GM12878 (cell line): Measurements from ENCODE around the gene MRPL20. TPM values are rescaled to one million over a fixed set of nuclear protein-coding genes. Genes with fewer than 3 reads are reported as not detected.

Experiments
- ATAC-seq: fragments of 200-7000 bp; cut with Tn5 transposase; 3 replicates; pipeline ENCODE4 v1.9.1; 2020; ENCODE audit warnings: mild to moderate bottlenecking, moderate library complexity
- BruUV-seq: library from RNA; stranded (reverse); fragments of 400-500 nt; replicated peaks from 2 replicates; lab custom pipeline; 2021; lab: Mats Ljungman, UMichigan
- CTCF ChIA-PET: fragments of 300-600 bp; sonication (Branson Sonifier 250); formaldehyde crosslinking; extraction: SDS; loops from one replicate; lab custom pipeline; 2021; ENCODE audit warnings: inconsistent platforms; lab: Yijun Ruan, JAX
- POLR2A ChIA-PET: fragments of 350-600 bp; formaldehyde crosslinking; extraction: SDS; loops from one replicate; lab custom pipeline; 2021; ENCODE audit warnings: inconsistent platforms; lab: Charles Lee
- RAD21 ChIA-PET: fragments of 300-600 bp; sonication (Branson Sonifier 250); formaldehyde crosslinking; loops from one replicate; lab custom pipeline; 2023; ENCODE audit warnings: antibody characterized with exemption; ENCODE audit not compliant: unreplicated experiment; lab: Charles Lee
- SMC1A ChIA-PET: fragments of 300-600 bp; sonication (Branson Sonifier 250); formaldehyde crosslinking; loops from one replicate; lab custom pipeline; 2023; ENCODE audit not compliant: unreplicated experiment, uncharacterized antibody; lab: Charles Lee
- DNase-seq: peaks from one replicate; pipeline ENCODE4 v3.0.0-alpha.2; 2011; ENCODE audit warnings: low read depth, low spot score
- FAIRE-seq: peaks from 3 replicates; lab custom pipeline; 2011; peaks lifted over from hg19 to GRCh38; lab: Jason Lieb, UNC
- H2AFZ ChIP-seq: 2 replicates; pipeline ENCODE4 v1.6.0; 2011; ENCODE audit warnings: low read depth, low read length, control low read depth; ENCODE audit not compliant: control insufficient read depth
- H3K27ac ChIP-seq: 2 replicates; pipeline ENCODE4 v1.5.1; 2011; ENCODE audit warnings: control low read depth; ENCODE audit not compliant: control insufficient read depth, insufficient read depth
- H3K27me3 ChIP-seq, 2 experiments: replicated peaks in 1 of 2; 2 replicates each; pipeline versions ENCODE4 v1.6.0 to v1.6.1; 2011; ENCODE audit warnings: low read length in 1 of 2; ENCODE audit not compliant: control insufficient read depth in 2 of 2, insufficient read depth in 2 of 2
- H3K36me3 ChIP-seq, 2 experiments: 2 replicates each; pipeline ENCODE4 v1.5.1; 2011; ENCODE audit warnings: low read length in 1 of 2; ENCODE audit not compliant: control insufficient read depth in 2 of 2, insufficient read depth in 2 of 2
- H3K4me1 ChIP-seq: 2 replicates; pipeline ENCODE4 v1.6.1; 2011; ENCODE audit warnings: mild to moderate bottlenecking, low read length, moderate library complexity, mixed read lengths; ENCODE audit not compliant: control insufficient read depth, insufficient read depth
- H3K4me2 ChIP-seq: 2 replicates; pipeline ENCODE4 v1.6.0; 2011; ENCODE audit warnings: control low read depth; ENCODE audit not compliant: control insufficient read depth, insufficient read depth
- H3K4me3 ChIP-seq: fragments of 200-600 bp; sonication (generic); 2 replicates; pipeline ENCODE4 v1.5.1; 2016
- H3K79me2 ChIP-seq: 2 replicates; pipeline ENCODE4 v1.6.0; 2011; ENCODE audit warnings: low read length; ENCODE audit not compliant: control insufficient read depth, insufficient read depth
- H3K9ac ChIP-seq: 2 replicates; pipeline ENCODE4 v1.8.0; 2011; ENCODE audit warnings: low read length, control low read depth, mixed read lengths; ENCODE audit not compliant: control insufficient read depth, insufficient read depth
- H3K9me3 ChIP-seq: replicated peaks from 3 replicates; pipeline ENCODE4 v1.5.1; 2011; ENCODE audit warnings: mild to moderate bottlenecking, low read length; ENCODE audit not compliant: control insufficient read depth, insufficient read depth
- H4K20me1 ChIP-seq: 2 replicates; pipeline ENCODE4 v1.6.0; 2011; ENCODE audit not compliant: control insufficient read depth, insufficient read depth
- NR2F1 ChIP-seq: fragments of 450-650 bp; conservative IDR thresholded peaks from 2 replicates; pipeline ENCODE4 v1.6.1; 2017; ENCODE audit warnings: mild to moderate bottlenecking
- SIN3A ChIP-seq: IDR thresholded peaks from 2 replicates; pipeline ENCODE4 v1.6.1; 2012; ENCODE audit warnings: low read depth, low read length, improper control_type of control experiment
- TBL1XR1 ChIP-seq: IDR thresholded peaks from 2 replicates; pipeline ENCODE4 v1.6.1; 2012; ENCODE audit warnings: low read depth, low read length, improper control_type of control experiment
- ZSCAN29 ChIP-seq: fragments of 450-650 bp; IDR thresholded peaks from 2 replicates; pipeline ENCODE4 v1.6.1; 2017; ENCODE audit warnings: mild to moderate bottlenecking, moderate library complexity
- ZZZ3 ChIP-seq: IDR thresholded peaks from 2 replicates; pipeline ENCODE4 v1.6.1; 2011; ENCODE audit warnings: low read depth; ENCODE audit not compliant: control insufficient read depth, insufficient read length
- WGBS: methylation state at CpG from one replicate; pipeline ENCODE4 v1.1.6; 2016; ENCODE audit warnings: low lambda C conversion rate; ENCODE audit not compliant: insufficient replicate concordance, insufficient coverage; ENCODE audit errors: missing lambda C conversion rate; 5-methylcytosine and 5-hydroxymethylcytosine counted together
- in situ Hi-C: fragments of 300-500 bp; cut with MboI; formaldehyde crosslinking; loops from 9 replicates; pipeline ENCODE4 v1.14.3; 2018; ENCODE audit warnings: mixed read lengths
- intact Hi-C: fragments of 100-400 bp; cut with micrococcal nuclease; formaldehyde crosslinking; loops from one replicate; pipeline ENCODE4 v1.14.2; 2022; ENCODE audit not compliant: unreplicated experiment
- polyA plus RNA-seq, 11 experiments: library from polyadenylated mRNA; depleted of rRNA in 4 of 11; unstranded in 6 of 11; stranded (reverse) in 5 of 11; fragments of >200 nt; fragmentation: Nextera tagmentation in 4 of 11; fragmentation: Illumina TruSeq in 1 of 11; extraction: Ambion mirVana in 4 of 11; extraction: Trizol in 1 of 11; gene quantifications; 1 replicate in 1 of 11; 2 replicates in 10 of 11; pipeline versions ENCODE4 v1.2.1 to v1.2.3, GENCODE V29; 2011 to 2016; ENCODE audit warnings: inconsistent platforms in 2 of 11, missing spikeins in 2 of 11, low read depth in 1 of 11
- total RNA-seq, 4 experiments: library from RNA; depleted of rRNA in 3 of 4; stranded (reverse); fragments of >200 nt in 3 of 4; fragmentation: Illumina TruSeq in 1 of 4; extraction: Trizol in 1 of 4; gene quantifications; 2 replicates each; pipeline versions ENCODE4 v1.2.1 to v1.2.3, GENCODE V29; 2013 to 2021

Gene MRPL20
- total and polyA plus RNA-seq, 10 of the 15 experiments (the other 5 are each of a cell fraction or from before 2014, with no cell fraction given) = 129 to 525 (median 255) TPM

GRCh38 chr1:1440262-1441001 is 33.3 kb upstream of the MRPL20 start:
- Histone ChIP-seq H3K27me3 (no peaks in the 10 kb centered on the region), H3K4me1 (peaks cover 9% of the 10 kb centered on the region), H3K79me2 (no peaks in the 10 kb centered on the region), H3K36me3 (no peaks in the 10 kb centered on the region), H3K9me3 (no peaks in the 10 kb centered on the region), H3K27ac (no peak overlapping the region), H3K4me3 (no peak overlapping the region), H3K9ac (no peak overlapping the region), H3K4me2 (0 out of 2 replicates have a peak overlapping the region, but pooled peaks have one; percentile 22), H2AFZ (peak overlapping the region; percentile 47; the same call in 1 of the 2 replicates), H4K20me1 (no peaks in the 10 kb centered on the region)
- ChIA-PET POLR2A (interaction anchor here (1.8 kb wide), 1 partner anchor 41 kb away, joined by 4 read pairs; the partner anchor contains the start of gene CCNL2), RAD21 (interaction anchor here (1.2 to 1.9 kb wide), 4 partner anchors 18 to 64 kb away, joined by 3 to 5 read pairs (median 4); partner anchors contain the start of gene MRPL20), CTCF (interaction anchor here (0.7 to 2.7 kb wide), 15 partner anchors 9 to 95 kb away, joined by 3 to 17 read pairs (median 4); partner anchors contain the start of genes ATAD3C, CCNL2 and MRPL20), SMC1A (interaction anchor here (0.6 to 1.5 kb wide), 5 partner anchors 33 to 65 kb away, joined by 3 to 5 read pairs (median 3); partner anchors contain the start of genes AURKAIP1 and CCNL2)
- no TSS peak for BruUV-seq
- intact Hi-C loops = loop anchor here (2.0 kb wide), 3 partner anchors 34 to 64 kb away; partner anchors contain the start of genes CCNL2 and MRPL20
- no peak for DNase-seq
- TF ChIP-seq SIN3A (no peak), TBL1XR1 (no peak), ZZZ3 (no peak), ZSCAN29 (no peak), NR2F1 (no peak)
- FAIRE-seq = no peak
- WGBS = 68% methylated on average over 19 of the region's 26 CpGs
- no peak for ATAC-seq
- in situ Hi-C loops = no loop called here
